HG02610 (cell line): ENCODE data around the gene MYCT1.
"Not testable (repeated sequence)": the region's sequence is repeated elsewhere in the genome, so short reads cannot be mapped to it uniquely, and the experiment has no call there.

Experiments used
- ATAC-seq: cut with Tn5 transposase; IDR thresholded peaks from one replicate; pipeline ENCODE4 v1.9.1; 2021; ENCODE audit warnings: mild to moderate bottlenecking, moderate library complexity; ENCODE audit not compliant: unreplicated experiment

Gene MYCT1

GRCh38 chr6:152697634-152698033 is at the start of gene MYCT1:
Gene MYCT1 (plus strand): TSS chr6:152697897. CDS start chr6:152697903, 6 bp downstream.
- no peak for ATAC-seq

GRCh38 chr6:152648105-152648504 is 49.6 kb upstream of the MYCT1 start:
- no peak for ATAC-seq

- ATAC-seq, result no peak
These were observed 45.7 kb upstream of the MYCT1 start for GRCh38 chr6:152651986-152652385.

- ATAC-seq, result no peak
These were observed 35.9 kb upstream of the MYCT1 start for GRCh38 chr6:152661776-152662175.

GRCh38 chr6:152669895-152670294 is 27.8 kb upstream of the MYCT1 start:
- ATAC-seq, result no peak

- ATAC-seq, result no peak
These were observed 26.5 kb upstream of the MYCT1 start for GRCh38 chr6:152671171-152671570.

- ATAC-seq, result no peak
These were observed 24.5 kb upstream of the MYCT1 start for GRCh38 chr6:152673236-152673635.

GRCh38 chr6:152680151-152680550 is 17.5 kb upstream of the MYCT1 start:
- no peak for ATAC-seq

GRCh38 chr6:152680879-152681517 is 16.7 kb upstream of the MYCT1 start:
- no peak for ATAC-seq

- no peak for ATAC-seq
These were observed 15.6 kb upstream of the MYCT1 start for GRCh38 chr6:152682141-152682540.

GRCh38 chr6:152682935-152683334 is 14.8 kb upstream of the MYCT1 start:
- ATAC-seq, result not testable (repeated sequence)

- no peak for ATAC-seq
These were observed 11.9 kb upstream of the MYCT1 start for GRCh38 chr6:152685819-152686218.

- ATAC-seq, result no peak
These were observed 2.2 kb upstream of the MYCT1 start for GRCh38 chr6:152695372-152696045.

GRCh38 chr6:152696522-152696921 is 1.2 kb upstream of the MYCT1 start:
- no peak for ATAC-seq

- no peak for ATAC-seq
These were observed 995 bp downstream of the MYCT1 start for GRCh38 chr6:152698692-152699091.

GRCh38 chr6:152700427-152700826 is 2.7 kb downstream of the MYCT1 start:
- ATAC-seq, result no peak

GRCh38 chr6:152701081-152701862 is 3.6 kb downstream of the MYCT1 start:
- ATAC-seq, result no peak

- ATAC-seq, result no peak
These were observed 4.2 kb downstream of the MYCT1 start for GRCh38 chr6:152701863-152702401.

- not testable (repeated sequence) for ATAC-seq
These were observed 6.1 kb downstream of the MYCT1 start for GRCh38 chr6:152703750-152704149.

GRCh38 chr6:152705327-152705726 is 7.6 kb downstream of the MYCT1 start:
- no peak for ATAC-seq

GRCh38 chr6:152716322-152716721 is 18.6 kb downstream of the MYCT1 start:
- ATAC-seq, result no peak

GRCh38 chr6:152720974-152721373 is 23.3 kb downstream of the MYCT1 start:
- ATAC-seq, result no peak
